ENCODE data around the gene ARAP2. TPM values are rescaled to one million over a fixed set of nuclear protein-coding genes. Genes with fewer than 3 reads are reported as not detected.

The ARAP2 gene
- polyA plus RNA-seq, 3 donors from 2014 or later, result 34.7 to 62.7 (median 38.9) TPM

GRCh38 chr4:36249610-36250009, 5.3 kb upstream of the ARAP2 start:
- peak overlapping the region in 1 of 6 donors; percentile 45 for H3K27ac Mint-ChIP-seq
- no peaks in the 10 kb centered on the region for H3K36me3 Mint-ChIP-seq
- H3K4me3 Mint-ChIP-seq, result no peak overlapping the region
- no peaks in the 10 kb centered on the region for H3K9me3 Mint-ChIP-seq
- peaks cover 39 to 62% of the 10 kb centered on the region in 2 donors for H3K4me1 Mint-ChIP-seq
- DNase-seq, result no peak
- peaks cover 2 to 5% (median 4%) of the 10 kb centered on the region in 3 donors for H3K27me3 Mint-ChIP-seq (ENCODE audit: low read depth in 3 of 3)

- peak in 1 of 3 donors; percentile 46 for DNase-seq
- H3K9me3 Mint-ChIP-seq, result no peaks in the 10 kb centered on the region
- peaks cover 48 to 62% of the 10 kb centered on the region in 2 donors for H3K4me1 Mint-ChIP-seq
- peaks cover 0 to 5% (median 2%) of the 10 kb centered on the region in 3 donors for H3K36me3 Mint-ChIP-seq
- peak overlapping the region; percentile 89 to 98 (median 95) for H3K4me3 Mint-ChIP-seq
- peaks cover 6 to 16% (median 11%) of the 10 kb centered on the region in 3 donors for H3K27me3 Mint-ChIP-seq (ENCODE audit: low read depth in 3 of 3)
- peak overlapping the region; percentile 88 to 99 (median 97) for H3K27ac Mint-ChIP-seq
Measured at GRCh38 chr4:36243355-36244256, 708 bp downstream of the ARAP2 start.

- Mint-ChIP-seq H3K27me3 (ENCODE audit: low read depth in 3 of 3) (peaks cover 8 to 20% (median 14%) of the 10 kb centered on the region in 3 donors), H3K9me3 (no peaks in the 10 kb centered on the region), H3K36me3 (peaks cover 0 to 10% (median 10%) of the 10 kb centered on the region in 3 donors), H3K4me3 (peak overlapping the region; percentile 89 to 98 (median 95)), H3K27ac (peak overlapping the region; percentile 88 to 99 (median 97)), H3K4me1 (peaks cover 57 to 70% of the 10 kb centered on the region in 2 donors)
- DNase-seq, result peak in 2 of 3 donors; percentile 22 to 25
Measured at GRCh38 chr4:36242629-36243354, 1.5 kb downstream of the ARAP2 start.

- Mint-ChIP-seq H3K4me1 (peaks cover 67 to 81% of the 10 kb centered on the region in 2 donors), H3K36me3 (peaks cover 0 to 15% (median 11%) of the 10 kb centered on the region in 3 donors), H3K27me3 (ENCODE audit: low read depth in 3 of 3) (peaks cover 9 to 20% (median 14%) of the 10 kb centered on the region in 3 donors), H3K9me3 (no peaks in the 10 kb centered on the region), H3K4me3 (peak overlapping the region; percentile 89 to 98 (median 95)), H3K27ac (peak overlapping the region; percentile 88 to 99 (median 97))
- DNase-seq, result peak; percentile 66 to 70 (median 69)
Measured at GRCh38 chr4:36241771-36242170, 2.5 kb downstream of the ARAP2 start.

GRCh38 chr4:36237366-36238313, 6.7 kb downstream of the ARAP2 start:
- peaks cover 92 to 100% of the 10 kb centered on the region in 2 donors for H3K4me1 Mint-ChIP-seq

GRCh38 chr4:36236159-36236558, 8.2 kb downstream of the ARAP2 start:
- Mint-ChIP-seq H3K9me3 (no peaks in the 10 kb centered on the region), H3K4me1 (peaks cover 92 to 100% of the 10 kb centered on the region in 2 donors), H3K27me3 (ENCODE audit: low read depth in 3 of 3) (peaks cover 3 to 6% (median 3%) of the 10 kb centered on the region in 3 donors), H3K36me3 (peaks cover 17 to 34% (median 28%) of the 10 kb centered on the region in 3 donors), H3K27ac (peak overlapping the region in 2 of 6 donors; percentile 42 to 44), H3K4me3 (peak overlapping the region in 2 of 5 donors; percentile 18 to 43)
- no peak for DNase-seq

More at GRCh38 chr4:36237366-36238313, 6.7 kb downstream of the ARAP2 start:
- Mint-ChIP-seq H3K27ac (peak overlapping the region; percentile 13 to 90 (median 80)), H3K9me3 (no peaks in the 10 kb centered on the region), H3K36me3 (peaks cover 11 to 28% (median 28%) of the 10 kb centered on the region in 3 donors), H3K27me3 (ENCODE audit: low read depth in 3 of 3) (peaks cover 3 to 11% (median 4%) of the 10 kb centered on the region in 3 donors), H3K4me3 (peak overlapping the region; percentile 52 to 81 (median 70))
- DNase-seq, result peak; percentile 71 to 75 (median 74)

- Mint-ChIP-seq H3K27me3 (ENCODE audit: low read depth in 3 of 3) (peaks cover 3 to 6% (median 3%) of the 10 kb centered on the region in 3 donors), H3K27ac (peak overlapping the region in 4 of 6 donors; percentile 1 to 25 (median 18)), H3K4me1 (peaks cover 90 to 100% of the 10 kb centered on the region in 2 donors), H3K9me3 (no peaks in the 10 kb centered on the region), H3K36me3 (peaks cover 17 to 32% (median 28%) of the 10 kb centered on the region in 3 donors), H3K4me3 (peak overlapping the region in 4 of 5 donors; percentile 3 to 39 (median 11))
- DNase-seq, result no peak
Measured at GRCh38 chr4:36235306-36235705, 9.0 kb downstream of the ARAP2 start.

GRCh38 chr4:36233567-36234266, 10.6 kb downstream of the ARAP2 start:
- H3K9me3 Mint-ChIP-seq, result no peaks in the 10 kb centered on the region
- H3K27ac Mint-ChIP-seq, result peak overlapping the region in 5 of 6 donors; percentile 9 to 72 (median 33)
- peaks cover 3 to 6% (median 3%) of the 10 kb centered on the region in 3 donors for H3K27me3 Mint-ChIP-seq (ENCODE audit: low read depth in 3 of 3)
- DNase-seq, result no peak
- H3K4me1 Mint-ChIP-seq, result peaks cover 91 to 100% of the 10 kb centered on the region in 2 donors
- H3K4me3 Mint-ChIP-seq, result peak overlapping the region; percentile 9 to 67 (median 26)
- peaks cover 17 to 29% (median 27%) of the 10 kb centered on the region in 3 donors for H3K36me3 Mint-ChIP-seq

- H3K4me1 Mint-ChIP-seq, result peaks cover 93 to 100% of the 10 kb centered on the region in 2 donors
- DNase-seq, result no peak
- peak overlapping the region in 3 of 5 donors; percentile 10 to 37 (median 13) for H3K4me3 Mint-ChIP-seq
- H3K36me3 Mint-ChIP-seq, result peaks cover 17 to 23% (median 19%) of the 10 kb centered on the region in 3 donors
- H3K9me3 Mint-ChIP-seq, result no peaks in the 10 kb centered on the region
- peak overlapping the region in 3 of 6 donors; percentile 29 to 51 (median 46) for H3K27ac Mint-ChIP-seq
- peaks cover 0 to 1% (median 0%) of the 10 kb centered on the region in 3 donors for H3K27me3 Mint-ChIP-seq (ENCODE audit: low read depth in 3 of 3)
Measured at GRCh38 chr4:36230534-36230933, 13.8 kb downstream of the ARAP2 start.

GRCh38 chr4:36227913-36228312, 16.4 kb downstream of the ARAP2 start:
- Mint-ChIP-seq H3K4me3 (peak overlapping the region in 4 of 5 donors; percentile 0 to 41 (median 21)), H3K4me1 (peaks cover 89 to 100% of the 10 kb centered on the region in 2 donors), H3K27ac (peak overlapping the region in 4 of 6 donors; percentile 4 to 59 (median 26)), H3K9me3 (no peaks in the 10 kb centered on the region), H3K27me3 (ENCODE audit: low read depth in 3 of 3) (no peaks in the 10 kb centered on the region), H3K36me3 (peaks cover 9 to 16% (median 14%) of the 10 kb centered on the region in 3 donors)
- DNase-seq, result no peak

- Mint-ChIP-seq H3K4me1 (peaks cover 87 to 100% of the 10 kb centered on the region in 2 donors), H3K27ac (peak overlapping the region in 3 of 6 donors; percentile 3 to 36 (median 11)), H3K27me3 (ENCODE audit: low read depth in 3 of 3) (no peaks in the 10 kb centered on the region), H3K4me3 (peak overlapping the region; percentile 18 to 72 (median 53)), H3K9me3 (no peaks in the 10 kb centered on the region), H3K36me3 (peaks cover 3 to 16% (median 7%) of the 10 kb centered on the region in 3 donors)
- DNase-seq, result no peak
Measured at GRCh38 chr4:36226430-36227227, 17.7 kb downstream of the ARAP2 start.

Measured in immature natural killer cell (primary cell).